ENCODE measurements around the gene CNTN4. TPM values are rescaled to one million over a fixed set of nuclear protein-coding genes. Genes with fewer than 3 reads are reported as not detected.

Gene CNTN4
- total and polyA plus RNA-seq, 2 of the 8 experiments (the other 6 are each of a cell fraction or from before 2014, with no cell fraction given) = 0.41 to 2.2 TPM

DNA sequence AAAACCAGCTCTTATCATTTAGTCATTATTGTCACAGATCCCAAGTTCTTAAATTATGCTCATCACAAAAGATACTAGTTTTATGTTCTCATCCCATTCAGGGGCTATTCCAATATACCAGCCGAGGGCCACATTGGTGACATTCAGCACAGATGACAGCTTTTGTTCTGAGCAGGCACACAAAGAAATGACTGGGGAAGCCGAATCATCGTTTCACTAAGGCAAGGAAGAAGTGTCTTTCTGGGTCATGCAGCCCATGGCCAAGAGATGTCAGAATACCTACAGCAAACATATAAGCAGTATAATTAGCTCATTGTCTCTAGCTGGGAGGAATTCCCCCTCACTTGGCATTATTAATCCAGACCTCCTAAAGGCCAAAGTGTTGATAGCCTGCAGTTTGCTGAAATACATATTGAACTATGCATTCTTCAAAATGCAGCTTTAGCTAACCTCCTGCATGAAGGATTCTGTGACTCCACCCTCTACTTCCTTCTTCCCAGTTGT, 100.2 kb downstream of the CNTN4 start (continued):
- TF ChIP-seq ATF2 (IDR thresholded peaks at IDR 0.05; ENCODE audit: low read length) = no peak
- no peak for TF ChIP-seq EP300 (IDR thresholded peaks at IDR 0.05; ENCODE audit: borderline replicate concordance in 1 of 2, low read depth in 2 of 2, low read length in 2 of 2)
- no peak for TF ChIP-seq TBP (IDR thresholded peaks at IDR 0.05; ENCODE audit: low read depth, low read length)
